Fibroblast of peridontal ligament (primary cell): ENCODE measurements around the gene TMEM184B.
"Not testable (repeated sequence)": the region's sequence is repeated elsewhere in the genome, so short reads cannot be mapped to it uniquely, and the experiment has no call there.

Experiments used
- DNase-seq: peaks from one replicate; pipeline ENCODE4 v3.0.0-alpha.2; 2010; ENCODE audit errors: extremely low read depth

Gene TMEM184B

GRCh38 chr22:38181453-38182200 is 91.2 kb downstream of the TMEM184B start, which contains the start of gene PLA2G6:
PLA2G6 (minus strand) TSS chr22:38181830; CDS start chr22:38169426, 12,404 bp downstream.
- peak; percentile 98 for DNase-seq

GRCh38 chr22:38180841-38181452 is 91.9 kb downstream of the TMEM184B start:
- peak; percentile 28 for DNase-seq

- not testable (repeated sequence) for DNase-seq
Measured at GRCh38 chr22:38178605-38178937, 94.2 kb downstream of the TMEM184B start.

GRCh38 chr22:38177926-38178604 is 94.7 kb downstream of the TMEM184B start:
- peak; percentile 84 for DNase-seq

GRCh38 chr22:38177571-38177925 is 95.3 kb downstream of the TMEM184B start:
- DNase-seq, result not testable (repeated sequence)

- no peak for DNase-seq
Measured at GRCh38 chr22:38177044-38177443, 95.8 kb downstream of the TMEM184B start.

GRCh38 chr22:38176170-38176741 is 96.6 kb downstream of the TMEM184B start:
- no peak for DNase-seq

- DNase-seq, result no peak
Measured at GRCh38 chr22:38175206-38176118, 97.3 kb downstream of the TMEM184B start.

GRCh38 chr22:38174626-38175025 is 98.2 kb downstream of the TMEM184B start:
- DNase-seq, result no peak

- DNase-seq, result no peak
Measured at GRCh38 chr22:38173641-38173906, 99.2 kb downstream of the TMEM184B start.

- no peak for DNase-seq
Measured at GRCh38 chr22:38172832-38173640, 99.8 kb downstream of the TMEM184B start.

GRCh38 chr22:38171927-38172831 is 100.6 kb downstream of the TMEM184B start:
- DNase-seq, result no peak

- DNase-seq, result no peak
Measured at GRCh38 chr22:38170469-38170868, 102.3 kb downstream of the TMEM184B start.
